ENCODE data around the gene ASIC4.

ASIC4 gene

GRCh38 chr2:219472629-219473187, 41.6 kb upstream of the ASIC4 start:
- Histone ChIP-seq H3K4me1 (ENCODE audit: control insufficient read depth in 5 of 5, insufficient read depth in 5 of 5, low read length in 5 of 5) (no peaks in the 10 kb centered on the region), H3K27me3 (ENCODE audit: control insufficient read depth in 5 of 5, insufficient read depth in 4 of 5, low read length in 5 of 5) (peaks cover 4 to 29% (median 24%) of the 10 kb centered on the region in 5 donors), H3K9me3 (ENCODE audit: control insufficient read depth in 5 of 5, low read length in 5 of 5) (no peaks in the 10 kb centered on the region), H3K4me3 (ENCODE audit: low read depth in 1 of 5, low read length in 5 of 5) (no peak overlapping the region), H3K9ac (ENCODE audit: low read length in 5 of 5) (no peak overlapping the region), H3K27ac (ENCODE audit: low read depth, low read length) (no peak overlapping the region), H3K36me3 (ENCODE audit: control insufficient read depth in 5 of 5, insufficient read depth in 5 of 5, low read length in 5 of 5) (no peaks in the 10 kb centered on the region)

GRCh38 chr2:219473511-219473910, 40.8 kb upstream of the ASIC4 start:
- Histone ChIP-seq H3K27ac (ENCODE audit: low read depth, low read length) (no peak overlapping the region), H3K36me3 (ENCODE audit: control insufficient read depth in 5 of 5, insufficient read depth in 5 of 5, low read length in 5 of 5) (no peaks in the 10 kb centered on the region), H3K4me3 (ENCODE audit: low read depth in 1 of 5, low read length in 5 of 5) (no peak overlapping the region), H3K4me1 (ENCODE audit: control insufficient read depth in 5 of 5, insufficient read depth in 5 of 5, low read length in 5 of 5) (no peaks in the 10 kb centered on the region), H3K9me3 (ENCODE audit: control insufficient read depth in 5 of 5, low read length in 5 of 5) (no peaks in the 10 kb centered on the region), H3K27me3 (ENCODE audit: control insufficient read depth in 5 of 5, insufficient read depth in 4 of 5, low read length in 5 of 5) (peaks cover 4 to 31% (median 22%) of the 10 kb centered on the region in 5 donors), H3K9ac (ENCODE audit: low read length in 5 of 5) (no peak overlapping the region)

- Histone ChIP-seq H3K36me3 (ENCODE audit: control insufficient read depth in 5 of 5, insufficient read depth in 5 of 5, low read length in 5 of 5) (no peaks in the 10 kb centered on the region), H3K27ac (ENCODE audit: low read depth, low read length) (no peak overlapping the region), H3K9me3 (ENCODE audit: control insufficient read depth in 5 of 5, low read length in 5 of 5) (no peaks in the 10 kb centered on the region), H3K4me3 (ENCODE audit: low read depth in 1 of 5, low read length in 5 of 5) (no peak overlapping the region), H3K9ac (ENCODE audit: low read length in 5 of 5) (no peak overlapping the region), H3K4me1 (ENCODE audit: control insufficient read depth in 5 of 5, insufficient read depth in 5 of 5, low read length in 5 of 5) (no peaks in the 10 kb centered on the region), H3K27me3 (ENCODE audit: control insufficient read depth in 5 of 5, insufficient read depth in 4 of 5, low read length in 5 of 5) (peaks cover 4 to 29% (median 21%) of the 10 kb centered on the region in 5 donors)
Observed at GRCh38 chr2:219474285-219475060, 39.8 kb upstream of the ASIC4 start.

GRCh38 chr2:219475278-219475677, 39.0 kb upstream of the ASIC4 start:
- Histone ChIP-seq H3K4me1 (ENCODE audit: control insufficient read depth in 5 of 5, insufficient read depth in 5 of 5, low read length in 5 of 5) (no peaks in the 10 kb centered on the region), H3K9ac (ENCODE audit: low read length in 5 of 5) (no peak overlapping the region), H3K36me3 (ENCODE audit: control insufficient read depth in 5 of 5, insufficient read depth in 5 of 5, low read length in 5 of 5) (no peaks in the 10 kb centered on the region), H3K27ac (ENCODE audit: low read depth, low read length) (no peak overlapping the region), H3K4me3 (ENCODE audit: low read depth in 1 of 5, low read length in 5 of 5) (no peak overlapping the region), H3K9me3 (ENCODE audit: control insufficient read depth in 5 of 5, low read length in 5 of 5) (no peaks in the 10 kb centered on the region), H3K27me3 (ENCODE audit: control insufficient read depth in 5 of 5, insufficient read depth in 4 of 5, low read length in 5 of 5) (peaks cover 4 to 30% (median 21%) of the 10 kb centered on the region in 5 donors)

- Histone ChIP-seq H3K27ac (ENCODE audit: low read depth, low read length) (no peak overlapping the region), H3K9me3 (ENCODE audit: control insufficient read depth in 5 of 5, low read length in 5 of 5) (no peaks in the 10 kb centered on the region), H3K36me3 (ENCODE audit: control insufficient read depth in 5 of 5, insufficient read depth in 5 of 5, low read length in 5 of 5) (no peaks in the 10 kb centered on the region), H3K4me1 (ENCODE audit: control insufficient read depth in 5 of 5, insufficient read depth in 5 of 5, low read length in 5 of 5) (no peaks in the 10 kb centered on the region), H3K27me3 (ENCODE audit: control insufficient read depth in 5 of 5, insufficient read depth in 4 of 5, low read length in 5 of 5) (peaks cover 4 to 32% (median 21%) of the 10 kb centered on the region in 5 donors), H3K4me3 (ENCODE audit: low read depth in 1 of 5, low read length in 5 of 5) (no peak overlapping the region), H3K9ac (ENCODE audit: low read length in 5 of 5) (no peak overlapping the region)
Observed at GRCh38 chr2:219475697-219476651, 38.3 kb upstream of the ASIC4 start.

- H3K36me3 ChIP-seq (ENCODE audit: control insufficient read depth in 5 of 5, insufficient read depth in 5 of 5, low read length in 5 of 5), result no peaks in the 10 kb centered on the region
- no peak overlapping the region for H3K4me3 ChIP-seq (ENCODE audit: low read depth in 1 of 5, low read length in 5 of 5)
- H3K27me3 ChIP-seq (ENCODE audit: control insufficient read depth in 5 of 5, insufficient read depth in 4 of 5, low read length in 5 of 5), result peaks cover 4 to 32% (median 25%) of the 10 kb centered on the region in 5 donors
- H3K9ac ChIP-seq (ENCODE audit: low read length in 5 of 5), result no peak overlapping the region
- no peaks in the 10 kb centered on the region for H3K4me1 ChIP-seq (ENCODE audit: control insufficient read depth in 5 of 5, insufficient read depth in 5 of 5, low read length in 5 of 5)
- no peaks in the 10 kb centered on the region for H3K9me3 ChIP-seq (ENCODE audit: control insufficient read depth in 5 of 5, low read length in 5 of 5)
- no peak overlapping the region for H3K27ac ChIP-seq (ENCODE audit: low read depth, low read length)
Observed at GRCh38 chr2:219476652-219477151, 37.6 kb upstream of the ASIC4 start.

GRCh38 chr2:219477179-219477578, 37.1 kb upstream of the ASIC4 start:
- Histone ChIP-seq H3K27ac (ENCODE audit: low read depth, low read length) (no peak overlapping the region), H3K9me3 (ENCODE audit: control insufficient read depth in 5 of 5, low read length in 5 of 5) (no peaks in the 10 kb centered on the region), H3K9ac (ENCODE audit: low read length in 5 of 5) (no peak overlapping the region), H3K4me3 (ENCODE audit: low read depth in 1 of 5, low read length in 5 of 5) (no peak overlapping the region), H3K27me3 (ENCODE audit: control insufficient read depth in 5 of 5, insufficient read depth in 4 of 5, low read length in 5 of 5) (peaks cover 4 to 31% (median 23%) of the 10 kb centered on the region in 5 donors), H3K36me3 (ENCODE audit: control insufficient read depth in 5 of 5, insufficient read depth in 5 of 5, low read length in 5 of 5) (no peaks in the 10 kb centered on the region), H3K4me1 (ENCODE audit: control insufficient read depth in 5 of 5, insufficient read depth in 5 of 5, low read length in 5 of 5) (no peaks in the 10 kb centered on the region)

GRCh38 chr2:219477815-219478214, 36.5 kb upstream of the ASIC4 start:
- H3K27me3 ChIP-seq (ENCODE audit: control insufficient read depth in 5 of 5, insufficient read depth in 4 of 5, low read length in 5 of 5), result peaks cover 8 to 30% (median 23%) of the 10 kb centered on the region in 5 donors
- no peaks in the 10 kb centered on the region for H3K9me3 ChIP-seq (ENCODE audit: control insufficient read depth in 5 of 5, low read length in 5 of 5)
- H3K27ac ChIP-seq (ENCODE audit: low read depth, low read length), result no peak overlapping the region
- no peak overlapping the region for H3K4me3 ChIP-seq (ENCODE audit: low read depth in 1 of 5, low read length in 5 of 5)
- H3K36me3 ChIP-seq (ENCODE audit: control insufficient read depth in 5 of 5, insufficient read depth in 5 of 5, low read length in 5 of 5), result no peaks in the 10 kb centered on the region
- no peaks in the 10 kb centered on the region for H3K4me1 ChIP-seq (ENCODE audit: control insufficient read depth in 5 of 5, insufficient read depth in 5 of 5, low read length in 5 of 5)
- H3K9ac ChIP-seq (ENCODE audit: low read length in 5 of 5), result no peak overlapping the region

- H3K27me3 ChIP-seq (ENCODE audit: control insufficient read depth in 5 of 5, insufficient read depth in 4 of 5, low read length in 5 of 5), result peaks cover 14 to 40% (median 28%) of the 10 kb centered on the region in 5 donors
- H3K36me3 ChIP-seq (ENCODE audit: control insufficient read depth in 5 of 5, insufficient read depth in 5 of 5, low read length in 5 of 5), result no peaks in the 10 kb centered on the region
- peaks cover 0 to 2% (median 2%) of the 10 kb centered on the region in 5 donors for H3K4me1 ChIP-seq (ENCODE audit: control insufficient read depth in 5 of 5, insufficient read depth in 5 of 5, low read length in 5 of 5)
- no peak overlapping the region for H3K4me3 ChIP-seq (ENCODE audit: low read depth in 1 of 5, low read length in 5 of 5)
- H3K9me3 ChIP-seq (ENCODE audit: control insufficient read depth in 5 of 5, low read length in 5 of 5), result no peaks in the 10 kb centered on the region
- no peak overlapping the region for H3K27ac ChIP-seq (ENCODE audit: low read depth, low read length)
- no peak overlapping the region for H3K9ac ChIP-seq (ENCODE audit: low read length in 5 of 5)
Observed at GRCh38 chr2:219478916-219479315, 35.4 kb upstream of the ASIC4 start.
